Activated naive CD4-positive, alpha-beta T cell treated with anti-CD3 and anti-CD28 coated beads for 36 hours (primary cell): Measurements from ENCODE around the gene LTC4S. TPM values are rescaled to one million over a fixed set of nuclear protein-coding genes. Genes with fewer than 3 reads are reported as not detected.
"Not testable (repeated sequence)": the region's sequence is repeated elsewhere in the genome, so short reads cannot be mapped to it uniquely, and the experiment has no call there.

ENCODE experiments used
- CTCF ChIA-PET: fragments of 350-600 bp; sonication (Branson Sonifier 250); formaldehyde crosslinking; loops from one replicate; lab custom pipeline; 2021; ENCODE audit warnings: antibody characterized with exemption; lab: Charles Lee
- DNase-seq: peaks from one replicate; pipeline ENCODE4 v3.0.0-alpha.2; 2020
- H3K27ac Mint-ChIP-seq: one replicate; pipeline ENCODE4 v1.8.0; 2021; ENCODE audit warnings: mild to moderate bottlenecking, mixed read lengths
- H3K27me3 Mint-ChIP-seq: one replicate; pipeline ENCODE4 v1.8.0; 2021; ENCODE audit warnings: low read depth, mixed read lengths
- H3K36me3 Mint-ChIP-seq: one replicate; pipeline ENCODE4 v1.8.0; 2021; ENCODE audit warnings: low read depth, mixed read lengths
- H3K4me1 Mint-ChIP-seq: one replicate; pipeline ENCODE4 v1.8.0; 2021; ENCODE audit warnings: low read depth, mixed read lengths
- H3K4me3 Mint-ChIP-seq: one replicate; pipeline ENCODE4 v1.8.0; 2021; ENCODE audit warnings: mild to moderate bottlenecking, moderate library complexity, mixed read lengths
- H3K9me3 Mint-ChIP-seq: one replicate; pipeline ENCODE4 v1.8.0; 2021; ENCODE audit warnings: mixed read lengths
- intact Hi-C: fragments of 100-400 bp; cut with micrococcal nuclease; formaldehyde crosslinking; loops from one replicate; pipeline ENCODE4 v1.15.1; 2023
- total RNA-seq, 2 experiments: library from RNA; stranded (reverse); gene quantifications; one replicate each; pipeline ENCODE4 v1.2.3, GENCODE V29; 2021

LTC4S gene
- total RNA-seq, 2 experiments from 2014 or later, result 0.79 TPM; not detected in 1

DNA sequence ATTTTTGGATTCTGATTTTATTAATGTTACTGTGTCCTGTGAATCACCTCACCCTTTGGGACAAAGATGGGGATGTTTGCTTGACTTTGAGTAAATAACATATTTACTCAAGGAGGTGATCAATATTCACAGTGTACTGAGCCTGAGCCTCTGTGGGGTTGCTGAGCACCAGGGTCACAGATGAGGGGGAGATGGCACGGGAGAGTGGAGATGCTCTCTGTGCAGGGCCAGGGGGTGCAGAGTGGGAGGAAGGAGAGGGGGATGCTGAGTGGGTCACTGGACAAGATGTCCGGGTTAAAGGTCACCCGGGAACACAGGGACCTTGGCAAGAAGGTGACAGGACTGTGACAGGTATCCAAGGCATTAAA lies 30.9 kb downstream of the LTC4S start:
- H3K27me3 Mint-ChIP-seq, result no peaks in the 10 kb centered on the region
- H3K4me1 Mint-ChIP-seq, result peaks cover 50% of the 10 kb centered on the region
- no peak overlapping the region for H3K27ac Mint-ChIP-seq
- no peak for DNase-seq
- CTCF ChIA-PET, result no interaction called here
- intact Hi-C loops, result no loop called here
- no peak overlapping the region for H3K4me3 Mint-ChIP-seq
- peaks cover 38% of the 10 kb centered on the region for H3K36me3 Mint-ChIP-seq
- H3K9me3 Mint-ChIP-seq, result no peaks in the 10 kb centered on the region

GRCh38 chr5:179825655-179826182 lies 31.9 kb downstream of the LTC4S start:
- intact Hi-C loops, result no loop called here
- CTCF ChIA-PET, result interaction anchor here (0.6 to 2.0 kb wide), 2 partner anchors 11 to 167 kb away, joined by 3 to 9 read pairs; no protein-coding TSS in a partner anchor
- Mint-ChIP-seq H3K4me1 (peaks cover 42% of the 10 kb centered on the region), H3K4me3 (no peak overlapping the region), H3K36me3 (peaks cover 46% of the 10 kb centered on the region), H3K27me3 (no peaks in the 10 kb centered on the region), H3K9me3 (no peaks in the 10 kb centered on the region), H3K27ac (no peak overlapping the region)
- no peak for DNase-seq

DNA sequence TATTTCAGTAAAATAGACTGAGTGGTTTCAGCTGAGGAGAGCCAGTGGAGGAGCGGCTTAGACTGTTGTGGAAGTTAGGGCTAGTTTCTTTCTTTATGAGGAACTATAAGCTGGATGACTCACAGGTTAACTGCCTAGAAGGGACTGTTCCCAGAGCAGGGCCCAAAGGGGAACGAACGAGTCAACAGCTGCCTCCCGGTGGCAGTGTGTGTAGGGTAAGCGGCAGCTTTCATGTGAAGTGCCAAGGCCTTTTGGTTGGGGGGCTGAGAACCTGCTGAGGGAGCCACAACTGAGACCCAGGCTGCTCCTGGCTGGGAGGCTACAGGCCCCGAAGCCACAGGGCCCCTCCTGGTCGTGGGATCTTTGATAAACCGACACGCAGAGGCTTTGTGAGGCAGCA lies 33.9 kb downstream of the LTC4S start:
- DNase-seq, result peak; percentile 87
- intact Hi-C loops, result loop anchor here (1.0 kb wide), 1 partner anchor 9 kb away; no protein-coding TSS in a partner anchor
- CTCF ChIA-PET, result interaction anchor here (1.3 to 2.0 kb wide), 2 partner anchors 9 to 26 kb away, joined by 9 read pairs; no protein-coding TSS in a partner anchor
- Mint-ChIP-seq H3K27ac (peak overlapping the region; percentile 88), H3K4me1 (peaks cover 33% of the 10 kb centered on the region), H3K4me3 (peak overlapping the region; percentile 27), H3K9me3 (no peaks in the 10 kb centered on the region), H3K27me3 (no peaks in the 10 kb centered on the region), H3K36me3 (peaks cover 51% of the 10 kb centered on the region)

DNA sequence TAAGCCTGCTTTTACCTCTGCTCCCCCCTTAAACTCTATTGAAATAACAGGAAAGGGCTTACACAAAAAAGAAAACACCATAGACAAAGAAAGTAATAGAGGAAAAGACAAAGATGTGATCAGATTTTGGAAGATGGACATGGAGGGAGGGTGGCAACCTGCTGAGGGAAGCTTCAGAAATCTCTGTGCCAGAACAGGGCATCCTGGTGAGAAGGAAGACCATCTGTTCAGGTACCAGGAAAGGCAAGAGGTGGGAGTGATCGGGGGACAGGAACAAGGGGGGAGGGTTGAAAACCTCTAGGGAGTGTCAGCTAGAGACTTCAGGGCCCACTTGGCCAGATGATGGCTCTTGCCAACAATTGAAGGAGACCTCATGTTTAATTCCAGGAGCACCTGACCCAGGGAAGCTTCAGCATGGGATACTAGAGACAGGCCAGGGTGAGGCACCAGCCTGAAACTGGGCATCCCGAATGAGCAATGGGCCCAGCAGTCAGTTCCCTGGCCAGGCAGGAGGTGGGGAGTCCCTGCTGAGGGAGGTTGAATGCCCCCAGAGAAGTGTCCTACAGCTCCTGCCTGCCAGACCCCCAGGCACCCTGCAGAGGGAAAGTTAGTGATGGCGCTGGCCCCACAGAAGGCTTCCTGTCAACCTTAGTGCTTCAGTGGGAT lies 35.1 kb downstream of the LTC4S start:
- CTCF ChIA-PET, result interaction anchor here (0.6 to 0.8 kb wide), 2 partner anchors 18 to 27 kb away, joined by 3 read pairs; no protein-coding TSS in a partner anchor
- intact Hi-C loops, result no loop called here
- peak overlapping the region; percentile 54 for H3K27ac Mint-ChIP-seq

DNA sequence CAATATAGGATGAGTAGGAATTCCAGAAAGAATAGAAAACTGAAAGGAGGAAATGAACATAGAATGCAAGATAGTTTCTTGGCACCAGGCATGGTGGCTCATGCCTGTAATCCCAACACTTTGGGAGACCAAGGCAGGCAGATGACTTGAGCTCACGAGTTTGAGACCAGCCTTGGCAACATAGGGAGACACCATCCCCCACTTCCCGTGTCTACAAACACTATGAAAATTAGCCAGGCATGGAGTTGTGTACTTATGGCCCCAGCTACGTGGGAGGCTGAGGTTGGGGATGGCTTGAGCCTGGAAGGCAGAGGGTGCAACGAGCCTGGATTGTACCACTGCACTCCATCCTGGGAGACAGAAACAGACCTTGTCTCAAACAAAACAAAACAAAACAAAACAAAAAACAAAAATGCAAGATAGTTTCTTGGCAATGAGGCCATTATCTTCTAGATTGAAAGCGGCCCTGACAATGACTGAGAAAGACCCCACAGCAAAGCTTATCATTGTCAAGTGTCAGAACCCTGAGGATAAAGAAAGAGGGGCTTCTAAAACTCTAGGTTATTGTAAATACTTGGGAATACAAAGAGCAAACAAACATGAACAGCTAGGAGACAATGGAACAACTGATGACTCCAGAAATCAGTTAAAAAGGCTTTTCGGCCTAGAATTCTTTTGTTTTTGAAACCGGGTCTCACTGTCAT lies 36.1 kb downstream of the LTC4S start:
- Mint-ChIP-seq H3K9me3 (no peaks in the 10 kb centered on the region), H3K4me1 (peaks cover 22% of the 10 kb centered on the region), H3K4me3 (no peak overlapping the region), H3K27me3 (no peaks in the 10 kb centered on the region), H3K27ac (no peak overlapping the region), H3K36me3 (peaks cover 50% of the 10 kb centered on the region)
- CTCF ChIA-PET, result interaction anchor here (0.9 kb wide), 1 partner anchor 28 kb away, joined by 6 read pairs; no protein-coding TSS in a partner anchor
- intact Hi-C loops, result no loop called here
- no peak for DNase-seq

More for the DNA sequence above, 35.1 kb downstream of the LTC4S start:
- H3K27me3 Mint-ChIP-seq, result no peaks in the 10 kb centered on the region
- H3K36me3 Mint-ChIP-seq, result peaks cover 55% of the 10 kb centered on the region
- H3K4me1 Mint-ChIP-seq, result peaks cover 26% of the 10 kb centered on the region
- no peak for DNase-seq
- H3K4me3 Mint-ChIP-seq, result no peak overlapping the region
- H3K9me3 Mint-ChIP-seq, result no peaks in the 10 kb centered on the region

DNA sequence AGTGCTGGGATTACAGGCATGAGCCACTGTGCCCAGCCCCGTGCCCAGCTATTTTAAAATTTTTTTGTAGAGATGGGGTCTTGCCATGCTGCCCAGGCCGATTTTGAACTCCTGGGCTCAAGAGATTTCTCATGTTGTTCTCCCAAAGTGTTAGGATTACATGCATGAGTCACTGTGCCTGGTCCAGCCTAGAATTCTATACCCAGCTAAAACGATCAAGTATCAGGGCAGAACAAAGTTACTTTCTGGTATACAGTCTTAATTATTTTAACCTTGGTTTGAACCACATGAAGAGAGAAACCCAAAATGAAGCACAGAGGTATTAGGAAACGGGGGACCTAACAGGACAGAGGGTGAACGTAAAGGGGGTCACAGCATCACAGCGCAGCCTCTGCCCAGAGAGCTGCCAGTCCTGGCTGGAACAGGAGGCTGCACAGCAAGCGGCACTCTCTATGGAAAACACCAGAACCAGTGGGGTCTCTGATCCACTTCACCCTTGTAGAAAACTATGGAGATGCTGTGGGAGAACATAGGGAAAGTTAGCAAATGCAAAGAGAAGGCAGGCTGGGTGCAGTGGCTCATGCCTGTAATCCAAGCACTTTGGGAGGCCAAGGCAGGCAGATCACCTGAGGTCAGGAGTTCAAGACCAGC lies 37.2 kb downstream of the LTC4S start:
- intact Hi-C loops, result no loop called here
- no peak for DNase-seq
- no peaks in the 10 kb centered on the region for H3K27me3 Mint-ChIP-seq
- H3K4me3 Mint-ChIP-seq, result no peak overlapping the region
- CTCF ChIA-PET, result interaction anchor here (0.9 kb wide), 1 partner anchor 29 kb away, joined by 6 read pairs; no protein-coding TSS in a partner anchor
- H3K27ac Mint-ChIP-seq, result peak overlapping the region; percentile 2
- H3K36me3 Mint-ChIP-seq, result peaks cover 57% of the 10 kb centered on the region
- H3K4me1 Mint-ChIP-seq, result peaks cover 22% of the 10 kb centered on the region
- no peaks in the 10 kb centered on the region for H3K9me3 Mint-ChIP-seq

GRCh38 chr5:179832039-179832745 lies 38.4 kb downstream of the LTC4S start:
- H3K27me3 Mint-ChIP-seq, result no peaks in the 10 kb centered on the region
- no peak overlapping the region for H3K4me3 Mint-ChIP-seq
- H3K9me3 Mint-ChIP-seq, result no peaks in the 10 kb centered on the region
- CTCF ChIA-PET, result interaction anchor here (0.6 to 1.5 kb wide), 2 partner anchors 30 to 43 kb away, joined by 5 read pairs; no protein-coding TSS in a partner anchor
- H3K4me1 Mint-ChIP-seq, result peaks cover 29% of the 10 kb centered on the region
- no peak for DNase-seq
- no peak overlapping the region for H3K27ac Mint-ChIP-seq
- peaks cover 64% of the 10 kb centered on the region for H3K36me3 Mint-ChIP-seq
- intact Hi-C loops, result no loop called here

GRCh38 chr5:179833056-179833708 lies 39.4 kb downstream of the LTC4S start:
- DNase-seq, result no peak
- peaks cover 21% of the 10 kb centered on the region for H3K4me1 Mint-ChIP-seq
- H3K4me3 Mint-ChIP-seq, result no peak overlapping the region
- H3K27me3 Mint-ChIP-seq, result no peaks in the 10 kb centered on the region
- CTCF ChIA-PET, result interaction anchor here (1.5 kb wide), 1 partner anchor 31 kb away, joined by 5 read pairs; no protein-coding TSS in a partner anchor
- H3K9me3 Mint-ChIP-seq, result no peaks in the 10 kb centered on the region
- peak overlapping the region; percentile 50 for H3K27ac Mint-ChIP-seq
- intact Hi-C loops, result no loop called here
- H3K36me3 Mint-ChIP-seq, result peaks cover 59% of the 10 kb centered on the region

DNA sequence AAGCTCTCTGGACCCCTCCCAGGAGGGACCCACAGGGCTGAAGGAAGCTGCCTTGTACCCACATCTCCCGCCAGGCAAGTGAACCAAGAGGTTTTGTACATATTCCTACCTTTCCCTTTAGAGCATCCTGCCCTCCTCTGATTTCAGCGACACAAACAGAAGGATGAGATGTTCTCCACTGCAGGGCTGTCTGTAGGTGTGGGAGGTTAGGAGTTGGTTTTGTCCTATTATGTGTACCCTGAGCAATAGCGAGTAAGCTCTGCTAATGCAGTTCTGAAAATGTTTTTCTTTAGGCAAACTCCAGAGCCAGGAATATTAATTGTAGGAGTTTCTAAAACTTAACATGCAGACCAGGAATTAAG lies 39.9 kb downstream of the LTC4S start:
- Mint-ChIP-seq H3K4me1 (peaks cover 19% of the 10 kb centered on the region), H3K27ac (peak overlapping the region; percentile 50), H3K9me3 (no peaks in the 10 kb centered on the region), H3K36me3 (peaks cover 55% of the 10 kb centered on the region), H3K4me3 (no peak overlapping the region), H3K27me3 (no peaks in the 10 kb centered on the region)
- intact Hi-C loops, result no loop called here
- no peak for DNase-seq
- CTCF ChIA-PET, result no interaction called here

GRCh38 chr5:179834120-179834519 lies 40.3 kb downstream of the LTC4S start:
- H3K4me1 Mint-ChIP-seq, result peaks cover 17% of the 10 kb centered on the region
- H3K27me3 Mint-ChIP-seq, result no peaks in the 10 kb centered on the region
- H3K9me3 Mint-ChIP-seq, result no peaks in the 10 kb centered on the region
- H3K4me3 Mint-ChIP-seq, result no peak overlapping the region
- intact Hi-C loops, result no loop called here
- peaks cover 52% of the 10 kb centered on the region for H3K36me3 Mint-ChIP-seq
- no peak overlapping the region for H3K27ac Mint-ChIP-seq
- CTCF ChIA-PET, result no interaction called here
- no peak for DNase-seq

DNA sequence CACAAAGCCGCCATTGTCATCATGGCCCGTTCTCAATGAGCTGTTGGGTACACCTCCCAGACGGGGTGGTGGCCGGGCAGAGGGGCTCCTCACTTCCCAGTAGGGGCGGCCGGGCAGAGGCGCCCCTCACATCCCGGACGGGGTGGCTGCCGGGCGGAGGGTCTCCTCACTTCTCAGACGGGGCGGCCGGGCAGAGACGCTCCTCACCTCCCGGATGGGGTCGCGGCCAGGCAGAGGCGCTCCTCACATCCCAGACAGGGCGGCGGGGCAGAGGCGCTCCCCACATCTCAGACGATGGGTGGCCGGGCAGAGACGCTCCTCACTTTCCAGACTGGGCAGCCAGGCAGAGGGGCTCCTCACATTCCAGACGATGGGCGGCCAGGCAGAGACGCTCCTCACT lies 41.1 kb downstream of the LTC4S start:
- H3K4me3 Mint-ChIP-seq, H3K27ac Mint-ChIP-seq, H3K9me3 Mint-ChIP-seq, intact Hi-C loops, H3K27me3 Mint-ChIP-seq, DNase-seq, CTCF ChIA-PET: not testable (repeated sequence)
- Mint-ChIP-seq H3K4me1 (peaks cover 17% of the 10 kb centered on the region), H3K36me3 (peaks cover 47% of the 10 kb centered on the region)
